Stimulated activated CD4-positive, alpha-beta T cell treated with anti-CD3 and anti-CD28 coated beads, Interleukin-12 subunit alpha, Interleukin-12 subunit beta, amount 100 ng/mL, for 24 hours (primary cell): ENCODE measurements around the gene CSTF2T.

Source experiments
- DNase-seq, 2 experiments: peaks; one replicate each; pipeline ENCODE4 v3.0.0-alpha.2; 2020; ENCODE audit warnings: low read depth in 2 of 2

CSTF2T gene

GRCh38 chr10:51699475-51700227 lies at the start of gene CSTF2T:
TSS of gene CSTF2T (minus strand) at chr10:51699595. CDS start at chr10:51699549, 46 bp downstream.
- peak; percentile 77 to 79 for DNase-seq

DNA sequence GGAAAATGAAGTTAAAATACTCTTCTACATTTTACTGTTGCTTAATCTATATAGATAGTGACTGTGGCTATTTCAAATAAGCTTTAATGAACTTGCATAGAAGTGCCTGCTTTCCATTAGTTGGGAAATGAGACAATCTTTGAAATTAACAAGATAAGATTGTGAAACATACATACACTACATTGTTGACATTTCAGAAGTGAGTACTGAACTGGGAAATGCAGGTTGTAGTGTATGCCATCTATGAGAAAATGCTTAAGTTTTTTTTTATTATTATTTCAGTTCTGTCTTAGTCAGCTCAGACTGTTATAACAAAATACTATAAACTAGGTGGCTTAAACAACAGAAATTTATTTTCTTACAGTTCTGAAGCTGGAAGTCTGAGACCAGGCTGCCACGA lies 49.6 kb upstream of the CSTF2T start:
- no peak for DNase-seq

- DNase-seq, result no peak
Measured at GRCh38 chr10:51747216-51747615, 47.8 kb upstream of the CSTF2T start.

DNA sequence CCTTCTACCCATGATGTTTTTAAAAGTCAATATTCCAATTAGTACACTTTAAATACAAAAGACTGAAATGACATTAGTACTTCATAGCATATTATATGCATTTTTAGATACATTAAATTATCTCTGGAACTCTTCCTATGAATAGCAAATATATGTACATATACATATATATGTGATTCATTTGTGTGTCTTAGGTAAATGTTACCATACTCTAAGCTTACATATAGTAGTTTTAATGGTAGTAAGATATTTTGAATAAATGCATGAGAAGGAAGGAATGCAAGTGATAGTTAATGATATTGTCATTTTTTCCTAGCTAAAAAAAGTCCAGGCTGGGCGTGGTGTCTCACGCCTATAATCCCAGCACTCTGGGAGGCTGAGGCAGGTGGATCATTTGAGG lies 46.0 kb upstream of the CSTF2T start:
- DNase-seq, result no peak

- DNase-seq, result no peak
Measured at GRCh38 chr10:51744235-51745000, 45.0 kb upstream of the CSTF2T start.

DNA sequence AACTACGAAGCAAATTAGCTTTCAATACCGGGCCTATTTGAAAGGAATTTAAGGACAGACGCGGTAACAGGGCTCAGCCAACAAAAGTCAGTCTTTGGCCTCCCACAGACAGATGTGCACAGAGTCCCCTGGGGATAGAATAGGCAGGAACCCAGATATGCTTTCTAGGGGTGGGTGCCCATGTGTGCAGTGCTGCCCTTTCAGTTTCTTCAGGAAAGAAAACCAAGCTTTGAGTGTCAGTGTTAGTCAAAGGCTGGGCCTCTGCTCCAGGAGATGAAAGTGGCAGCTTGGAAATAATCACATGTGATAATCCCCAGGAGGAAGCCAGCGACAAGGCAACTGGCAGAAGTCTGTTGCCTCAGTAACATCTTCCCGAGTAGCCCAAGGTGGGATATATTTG lies 43.8 kb upstream of the CSTF2T start:
- no peak for DNase-seq

DNA sequence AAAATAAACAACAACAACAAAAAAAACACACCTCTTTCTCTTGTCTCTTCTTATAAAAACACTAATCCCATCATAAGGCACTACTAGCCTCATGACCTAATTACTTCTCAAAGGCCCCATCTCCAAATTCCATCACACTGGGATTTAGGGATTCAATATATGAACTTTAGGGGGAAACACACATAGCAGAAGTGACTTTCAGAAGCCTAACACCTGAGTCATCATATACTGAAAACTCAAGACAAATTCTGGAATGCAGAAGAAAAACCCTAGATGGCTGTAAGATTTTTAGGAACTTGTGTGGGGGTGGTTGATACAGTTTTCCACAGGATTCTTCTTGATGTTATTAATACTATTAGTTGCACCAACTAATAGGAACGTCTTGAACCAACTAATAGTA lies 33.7 kb upstream of the CSTF2T start:
- no peak for DNase-seq

- no peak for DNase-seq
Measured at GRCh38 chr10:51729822-51730555, 30.6 kb upstream of the CSTF2T start.

- DNase-seq, result no peak
Measured at GRCh38 chr10:51724038-51724437, 24.6 kb upstream of the CSTF2T start.

DNA sequence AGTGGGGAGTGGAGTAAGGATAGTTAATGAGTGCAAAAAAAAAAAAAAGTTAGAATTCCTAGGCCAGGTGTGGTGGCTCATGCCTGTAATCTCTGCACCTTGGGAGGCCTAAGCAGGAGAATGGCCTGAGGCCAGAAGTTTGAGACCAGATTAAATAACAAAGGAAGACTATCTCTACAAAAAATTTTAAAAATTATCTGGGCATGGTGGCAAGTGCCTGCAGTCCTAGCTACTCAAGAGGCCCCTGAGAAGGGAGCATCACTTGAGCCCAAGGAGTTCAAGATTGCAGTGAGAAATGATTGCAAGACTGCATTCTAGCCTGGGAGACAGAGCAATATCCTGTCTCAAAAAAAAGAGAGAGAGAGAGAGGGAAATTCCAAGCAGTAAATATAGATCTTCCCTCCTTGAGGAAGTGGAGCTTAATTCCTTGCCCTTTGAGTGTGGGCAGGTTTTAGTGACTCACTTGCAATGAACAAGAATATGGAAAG lies 19.5 kb upstream of the CSTF2T start:
- DNase-seq, result no peak

DNA sequence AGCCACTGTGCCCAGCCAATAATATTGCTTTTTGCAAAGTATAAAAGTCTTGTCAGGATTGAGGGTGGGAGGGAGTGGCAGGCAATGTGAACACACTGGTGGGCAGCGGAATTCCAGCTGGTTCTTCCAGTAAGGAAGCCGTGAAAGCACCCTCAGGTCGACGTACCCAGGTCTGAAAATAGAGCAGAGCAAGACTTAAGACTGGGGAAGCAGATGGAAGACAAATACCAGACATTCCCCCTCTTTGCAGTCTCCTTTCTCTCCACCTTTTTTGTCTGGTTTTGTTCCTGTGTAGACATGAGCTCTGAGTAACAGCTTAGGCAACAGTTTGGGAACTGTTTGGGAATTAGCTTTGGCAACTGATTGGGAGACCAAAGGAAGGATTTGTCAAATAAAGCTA lies 17.6 kb upstream of the CSTF2T start:
- no peak for DNase-seq

GRCh38 chr10:51711519-51711891 lies 12.1 kb upstream of the CSTF2T start:
- DNase-seq, result no peak

- DNase-seq, result no peak
Measured at GRCh38 chr10:51709324-51709972, 10.1 kb upstream of the CSTF2T start.

DNA sequence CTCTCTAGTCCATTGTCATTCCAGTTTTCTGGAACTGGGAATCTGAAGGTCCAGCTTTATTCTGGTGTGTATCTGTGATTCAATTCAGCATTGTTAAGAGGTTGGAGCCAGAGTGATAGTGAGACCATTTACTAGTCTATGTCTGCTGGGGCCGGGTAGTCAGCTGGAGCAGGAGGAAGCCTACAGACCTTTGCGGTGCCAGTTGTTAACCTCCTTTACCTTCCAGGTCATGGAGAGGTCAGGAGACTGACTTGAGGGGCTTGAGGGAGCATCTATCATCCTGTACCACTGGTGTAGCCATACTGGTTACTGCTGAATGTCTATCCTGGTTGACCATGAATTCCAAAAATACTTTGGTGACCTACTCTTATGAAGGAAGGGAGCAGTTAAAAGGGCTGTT lies 9.2 kb upstream of the CSTF2T start:
- DNase-seq, result no peak

DNA sequence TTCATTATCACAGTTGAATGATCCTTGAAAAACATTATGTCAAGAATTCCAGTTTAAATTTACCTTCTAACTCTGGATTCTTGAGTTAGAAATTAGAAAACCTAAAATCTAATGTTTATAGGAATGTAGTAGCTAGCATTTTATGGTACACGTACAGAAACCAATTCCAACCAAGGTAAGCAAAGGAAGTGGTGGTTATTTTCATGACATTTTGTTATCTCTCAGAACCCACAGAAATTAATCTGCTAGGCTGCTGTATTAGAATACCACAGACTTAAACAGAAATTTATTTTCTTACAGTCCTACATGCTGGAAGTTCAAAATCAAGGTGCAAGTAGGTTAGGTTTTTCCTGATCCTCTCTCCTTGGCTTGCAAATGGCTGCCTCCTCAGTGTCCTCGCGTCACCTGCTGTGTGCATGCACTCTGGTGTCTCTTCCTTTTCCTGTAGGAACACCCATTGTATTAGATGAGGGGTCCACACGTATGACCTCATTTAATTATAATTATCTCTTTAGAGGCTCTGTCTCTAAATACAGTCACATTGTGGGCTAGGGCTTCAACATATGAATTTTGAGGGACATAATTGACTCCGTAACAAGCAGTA lies 8.5 kb upstream of the CSTF2T start:
- no peak for DNase-seq

DNA sequence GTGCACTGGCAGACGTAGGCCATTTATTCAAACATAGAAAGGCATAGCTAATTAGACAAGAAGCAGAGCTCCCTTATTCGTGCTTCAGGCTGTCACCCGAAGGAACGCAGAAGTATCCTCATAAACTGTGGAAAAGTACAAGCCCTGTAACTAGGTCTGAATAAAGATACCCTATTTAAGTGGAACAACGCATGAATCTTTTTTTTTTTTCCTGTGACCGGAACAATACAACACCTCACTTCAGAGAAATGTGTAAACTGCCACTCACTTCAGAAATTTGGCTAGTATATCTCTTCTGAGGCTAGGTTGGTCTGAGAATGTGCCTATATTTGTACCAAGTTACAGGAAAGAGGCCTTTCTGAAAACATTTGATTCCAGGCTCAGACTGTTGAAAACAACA lies 8.0 kb upstream of the CSTF2T start:
- no peak for DNase-seq

GRCh38 chr10:51706225-51706624 lies 6.8 kb upstream of the CSTF2T start:
- no peak for DNase-seq

- no peak for DNase-seq
Measured at GRCh38 chr10:51705774-51706173, 6.4 kb upstream of the CSTF2T start.

GRCh38 chr10:51700228-51700817 lies 928 bp upstream of the CSTF2T start:
- DNase-seq, result no peak

GRCh38 chr10:51699145-51699474 lies 285 bp downstream of the CSTF2T start:
- peak in 1 of 2 experiments; percentile 5 for DNase-seq

DNA sequence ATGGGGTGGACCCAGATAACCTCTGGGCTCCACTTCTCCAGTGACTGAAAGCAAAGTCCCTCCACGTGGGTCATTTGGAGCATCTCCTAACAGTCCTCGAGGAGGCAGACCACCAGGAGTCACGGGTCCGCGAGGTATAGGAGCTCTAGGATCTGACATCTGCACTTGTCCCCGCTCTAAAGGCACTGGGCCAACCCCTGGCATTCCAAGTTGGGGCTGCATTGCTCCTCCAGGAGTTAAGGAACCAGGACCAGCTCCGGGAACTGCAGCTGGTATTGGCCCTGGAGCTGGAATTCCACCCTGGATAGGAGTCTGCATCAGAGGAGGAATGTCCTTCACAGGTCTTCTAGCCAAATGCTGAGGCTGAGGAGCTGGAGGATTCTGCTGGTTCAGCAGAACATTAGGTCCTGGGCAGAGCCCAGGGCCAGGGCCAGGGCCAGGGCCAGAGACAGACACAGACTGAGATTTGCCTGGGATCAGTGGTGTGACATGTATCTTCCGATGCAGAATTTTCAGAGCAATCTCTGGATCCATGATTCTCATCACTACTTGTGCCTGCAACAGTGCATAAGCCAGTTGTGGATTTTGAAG lies 827 bp downstream of the CSTF2T start:
- DNase-seq, result no peak
